Psoas muscle (tissue), 8 donors: Measurements from ENCODE around the gene ANK2. TPM values are rescaled to one million over a fixed set of nuclear protein-coding genes. Genes with fewer than 3 reads are reported as not detected.

Experiments
- ATAC-seq, 4 donors: fragments of 200-7000 bp; cut with Tn5 transposase; one replicate each; pipeline ENCODE4 v1.9.1; 2020; ENCODE audit warnings: moderate library complexity in 3 of 4, mild to moderate bottlenecking in 2 of 4
- DNase-seq, 2 donors: peaks; one replicate each; pipeline ENCODE4 v3.0.0-alpha.2; 2020
- H3K27ac ChIP-seq: fragments of 200-600 bp; one replicate; pipeline ENCODE4 v1.8.0; 2022
- H3K27me3 ChIP-seq, 3 donors: fragments of 200-600 bp in 1 of 3; one replicate each; pipeline versions ENCODE4 v1.6.1 to v1.8.0; 2013 to 2022; ENCODE audit warnings: low read length in 2 of 3, mild to moderate bottlenecking in 2 of 3, moderate library complexity in 1 of 3; ENCODE audit not compliant: insufficient read depth in 3 of 3
- H3K36me3 ChIP-seq, 2 donors: fragments of 200-600 bp in 1 of 2; one replicate each; pipeline versions ENCODE4 v1.6.1 to v1.8.0; 2013 to 2022; ENCODE audit warnings: low read depth in 1 of 2, mild to moderate bottlenecking in 1 of 2, moderate library complexity in 1 of 2; ENCODE audit not compliant: insufficient read depth in 1 of 2
- H3K4me1 ChIP-seq: fragments of 200-600 bp; one replicate; pipeline ENCODE4 v1.8.0; 2022
- H3K4me3 ChIP-seq: fragments of 200-600 bp; one replicate; pipeline ENCODE4 v1.8.0; 2022; ENCODE audit warnings: mild to moderate bottlenecking
- H3K9me3 ChIP-seq: fragments of 200-600 bp; one replicate; pipeline ENCODE4 v1.8.0; 2022
- WGBS, 3 donors: extraction: QIAGEN DNeasy Blood & Tissue Kit; methylation state at CpG; one replicate each; pipeline versions ENCODE4 v1.1.6 to v1.1.7; 2013; 5-methylcytosine and 5-hydroxymethylcytosine counted together
- intact Hi-C, 2 donors: fragments of 100-400 bp; cut with DNase I; formaldehyde crosslinking; loops; one replicate each; pipeline versions ENCODE4 v1.11.0 to v1.14.2; 2022
- polyA plus RNA-seq, 3 donors: library from polyadenylated mRNA; stranded (reverse); fragments of 200-250 nt; gene quantifications; one replicate each; pipeline ENCODE4 v1.2.3, GENCODE V29; 2013
- total RNA-seq, 4 donors: library from RNA; stranded (reverse); fragmentation: NEBNext Ultra II Directional in 2 of 4; extraction: Animal tissue kit (Norgen Biotek cat#: 25700) in 2 of 4; gene quantifications; one replicate each; pipeline versions ENCODE4 v1.2.1 to v1.2.4, GENCODE V29; 2021 to 2023
- TF ChIP-seq, protein P1 (sequence below): fragments of 200-600 bp; IDR thresholded peaks from one replicate; pipeline ENCODE4 v1.8.0; 2022; ENCODE audit warnings: antibody characterized with exemption
- donor health status: healthy with polysubstance abuse.
- donor health status: DM: no; HTN: no; CAD: no; lungs with moderate emphysema.
- donor health status: Bipolar disorder and iron deficiency.
- donor health status: healthy.
- donor health status: DM: yes; HTN: yes; CAD: no.
- donor health status: DM: no; HTN: no; CAD: no.
- donor health status: DM: no; HTN: no; CAD: no.
- donor health status: DM: yes; HTN: yes; CAD: no.

ANK2 gene
- total and polyA plus RNA-seq, 7 donors, result 14.1 to 153 (median 78.5) TPM

DNA sequence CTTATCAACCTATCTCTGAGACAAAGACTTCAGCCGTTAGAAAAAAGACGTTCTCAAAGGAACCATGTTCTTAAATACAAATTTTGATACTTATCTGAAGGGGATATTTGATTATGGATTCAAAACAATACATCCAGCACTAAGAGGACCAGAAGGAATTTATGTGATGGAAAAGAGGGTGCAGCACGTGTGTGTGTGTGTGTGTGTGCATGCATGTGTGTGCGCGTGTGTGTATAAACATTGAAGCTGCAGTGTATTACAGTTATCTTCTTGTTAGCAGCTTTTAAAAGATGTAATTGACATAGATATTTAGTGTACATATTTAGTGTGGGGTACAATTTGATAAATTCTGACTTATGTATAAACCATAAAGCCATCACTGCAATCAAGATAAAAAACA is 44.9 kb downstream of the ANK2 start:
- TF ChIP-seq, protein P1, sequence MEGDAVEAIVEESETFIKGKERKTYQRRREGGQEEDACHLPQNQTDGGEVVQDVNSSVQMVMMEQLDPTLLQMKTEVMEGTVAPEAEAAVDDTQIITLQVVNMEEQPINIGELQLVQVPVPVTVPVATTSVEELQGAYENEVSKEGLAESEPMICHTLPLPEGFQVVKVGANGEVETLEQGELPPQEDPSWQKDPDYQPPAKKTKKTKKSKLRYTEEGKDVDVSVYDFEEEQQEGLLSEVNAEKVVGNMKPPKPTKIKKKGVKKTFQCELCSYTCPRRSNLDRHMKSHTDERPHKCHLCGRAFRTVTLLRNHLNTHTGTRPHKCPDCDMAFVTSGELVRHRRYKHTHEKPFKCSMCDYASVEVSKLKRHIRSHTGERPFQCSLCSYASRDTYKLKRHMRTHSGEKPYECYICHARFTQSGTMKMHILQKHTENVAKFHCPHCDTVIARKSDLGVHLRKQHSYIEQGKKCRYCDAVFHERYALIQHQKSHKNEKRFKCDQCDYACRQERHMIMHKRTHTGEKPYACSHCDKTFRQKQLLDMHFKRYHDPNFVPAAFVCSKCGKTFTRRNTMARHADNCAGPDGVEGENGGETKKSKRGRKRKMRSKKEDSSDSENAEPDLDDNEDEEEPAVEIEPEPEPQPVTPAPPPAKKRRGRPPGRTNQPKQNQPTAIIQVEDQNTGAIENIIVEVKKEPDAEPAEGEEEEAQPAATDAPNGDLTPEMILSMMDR, result no peak
- WGBS, 3 donors, result 72 to 81% (median 75%) methylated on average over 5 of the region's 5 CpGs
- no peak for ATAC-seq
- intact Hi-C loops, result no loop called here
- no peak overlapping the region for H3K4me3 ChIP-seq
- H3K27ac ChIP-seq, result no peak overlapping the region
- no peaks in the 10 kb centered on the region for H3K4me1 ChIP-seq
- no peak for DNase-seq
- no peaks in the 10 kb centered on the region for H3K36me3 ChIP-seq
- H3K9me3 ChIP-seq, result no peaks in the 10 kb centered on the region
- no peaks in the 10 kb centered on the region for H3K27me3 ChIP-seq

GRCh38 chr4:113094802-113095201 is 45.3 kb downstream of the ANK2 start:
- H3K9me3 ChIP-seq, result no peaks in the 10 kb centered on the region
- TF ChIP-seq, protein P1, result peak; percentile 43
- ATAC-seq (peak in 1 of 4 donors; percentile 54), DNase-seq (no peak)
- H3K4me1 ChIP-seq, result no peaks in the 10 kb centered on the region
- no peak overlapping the region for H3K4me3 ChIP-seq
- intact Hi-C loops, result no loop called here
- H3K27me3 ChIP-seq, result no peaks in the 10 kb centered on the region
- H3K27ac ChIP-seq, result no peak overlapping the region
- no peaks in the 10 kb centered on the region for H3K36me3 ChIP-seq

DNA sequence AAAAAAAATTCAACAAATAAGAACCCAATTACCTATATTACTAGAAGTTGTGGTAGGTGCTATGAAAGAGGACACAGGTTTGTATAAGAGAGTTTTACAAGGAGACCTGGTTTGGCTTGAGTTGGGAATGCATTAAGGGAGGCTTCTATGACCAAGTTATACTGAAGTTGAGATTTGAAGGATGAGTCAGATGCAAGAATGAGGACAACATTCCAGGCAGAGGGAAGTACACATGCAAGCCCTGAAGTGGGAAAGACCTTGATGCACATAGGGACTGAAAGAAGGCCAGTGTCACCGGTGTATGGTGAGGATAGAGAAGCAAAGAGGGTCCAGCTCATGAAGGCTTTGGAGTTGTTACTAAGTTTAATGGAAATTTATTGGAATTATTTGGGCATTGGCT is 52.2 kb downstream of the ANK2 start:
- intact Hi-C loops, result loop anchor here (10.0 kb wide), 1 partner anchor 143 kb away; no protein-coding TSS in a partner anchor
- no peak overlapping the region for H3K27ac ChIP-seq
- no peaks in the 10 kb centered on the region for H3K9me3 ChIP-seq
- no peak for ATAC-seq
- H3K27me3 ChIP-seq, result no peaks in the 10 kb centered on the region
- no peak for DNase-seq
- no peaks in the 10 kb centered on the region for H3K4me1 ChIP-seq
- no peak overlapping the region for H3K4me3 ChIP-seq
- WGBS, 3 donors, result 95 to 100% (median 100%) methylated on average over 1 of the region's 1 CpG
- TF ChIP-seq, protein P1, result no peak
- H3K36me3 ChIP-seq, result no peaks in the 10 kb centered on the region

GRCh38 chr4:113103556-113103955 is 54.1 kb downstream of the ANK2 start:
- DNase-seq, result no peak
- intact Hi-C loops, result loop anchor here (10.0 kb wide), 1 partner anchor 141 kb away; no protein-coding TSS in a partner anchor
- no peak for ATAC-seq

GRCh38 chr4:113106108-113106507 is 56.7 kb downstream of the ANK2 start:
- H3K27ac ChIP-seq, result no peak overlapping the region
- intact Hi-C loops, result loop anchor here (5.0 to 10.0 kb wide), 2 partner anchors 76 to 139 kb away; no protein-coding TSS in a partner anchor
- DNase-seq (no peak), ATAC-seq (peak in 2 of 4 donors; percentile 55 to 87)
- no peaks in the 10 kb centered on the region for H3K27me3 ChIP-seq
- no peaks in the 10 kb centered on the region for H3K36me3 ChIP-seq
- TF ChIP-seq, protein P1, result peak; percentile 49
- H3K4me3 ChIP-seq, result no peak overlapping the region
- no peaks in the 10 kb centered on the region for H3K9me3 ChIP-seq
- H3K4me1 ChIP-seq, result no peaks in the 10 kb centered on the region

More at GRCh38 chr4:113103556-113103955, 54.1 kb downstream of the ANK2 start:
- no peaks in the 10 kb centered on the region for H3K36me3 ChIP-seq
- no peak overlapping the region for H3K4me3 ChIP-seq
- TF ChIP-seq, protein P1, result no peak
- H3K27ac ChIP-seq, result no peak overlapping the region
- no peaks in the 10 kb centered on the region for H3K27me3 ChIP-seq
- H3K4me1 ChIP-seq, result no peaks in the 10 kb centered on the region
- H3K9me3 ChIP-seq, result no peaks in the 10 kb centered on the region
- WGBS, 3 donors, result 79 to 94% (median 86%) methylated on average over 1 of the region's 1 CpG
